Activated CD8-positive, alpha-beta memory T cell treated with anti-CD3 and anti-CD28 coated beads for 24 hours (primary cell): ENCODE data around the gene SMOC2.
A peak's percentile ranks its signal among the peaks of the same experiment; 100 is the strongest.
"Not testable (repeated sequence)": the region's sequence is repeated elsewhere in the genome, so short reads cannot be mapped to it uniquely, and the experiment has no call there.

Experiments used
- DNase-seq: peaks from one replicate; pipeline ENCODE4 v3.0.0-alpha.2; 2020

SMOC2 gene

DNA sequence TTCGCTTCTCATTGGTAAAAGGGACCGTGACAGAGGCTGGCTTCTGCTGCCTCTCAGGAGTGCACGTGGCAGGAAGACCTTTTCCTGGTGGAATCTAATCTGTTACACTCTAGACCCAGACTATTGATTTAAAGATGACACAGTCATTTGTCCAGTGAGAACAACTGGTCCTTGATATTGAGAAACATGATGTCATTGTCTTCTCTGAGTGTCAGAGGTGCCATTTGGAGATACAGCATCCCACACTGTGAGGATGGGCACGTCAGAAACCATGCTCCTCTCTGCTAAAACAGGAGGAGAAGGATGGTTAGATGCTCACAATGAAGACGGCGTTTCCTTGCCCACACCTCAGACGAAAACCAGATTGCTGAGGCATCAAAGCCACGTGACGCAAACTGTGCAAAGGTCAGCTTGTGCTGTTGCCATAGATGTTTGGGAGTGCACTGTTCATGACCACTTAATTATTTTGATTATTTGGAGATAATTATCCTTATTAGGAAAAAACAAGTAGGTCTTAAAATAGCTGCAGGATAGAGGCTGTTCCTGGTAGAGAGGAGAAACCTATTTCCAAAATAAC, 169.0 kb downstream of the SMOC2 start:
- no peak for DNase-seq

DNA sequence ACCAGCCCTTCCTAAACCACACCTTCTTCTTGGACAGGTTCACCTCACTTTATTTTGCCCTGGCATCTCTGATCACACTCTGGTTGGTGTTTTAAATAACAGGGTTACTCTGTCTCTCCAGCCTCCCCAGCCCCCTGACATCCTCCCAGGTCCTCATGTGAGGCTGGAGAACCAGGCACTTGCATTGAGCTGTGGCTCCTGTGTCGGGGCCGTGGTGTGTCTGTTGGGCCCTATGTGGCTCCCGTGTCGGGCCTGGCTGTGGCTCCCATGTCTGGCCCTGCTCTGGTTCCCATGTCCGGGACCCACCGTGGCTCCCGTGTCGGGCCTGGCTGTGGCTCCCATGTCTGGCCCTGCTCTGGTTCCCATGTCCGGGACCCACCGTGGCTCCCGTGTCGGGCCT, 170.0 kb downstream of the SMOC2 start:
- not testable (repeated sequence) for DNase-seq

DNA sequence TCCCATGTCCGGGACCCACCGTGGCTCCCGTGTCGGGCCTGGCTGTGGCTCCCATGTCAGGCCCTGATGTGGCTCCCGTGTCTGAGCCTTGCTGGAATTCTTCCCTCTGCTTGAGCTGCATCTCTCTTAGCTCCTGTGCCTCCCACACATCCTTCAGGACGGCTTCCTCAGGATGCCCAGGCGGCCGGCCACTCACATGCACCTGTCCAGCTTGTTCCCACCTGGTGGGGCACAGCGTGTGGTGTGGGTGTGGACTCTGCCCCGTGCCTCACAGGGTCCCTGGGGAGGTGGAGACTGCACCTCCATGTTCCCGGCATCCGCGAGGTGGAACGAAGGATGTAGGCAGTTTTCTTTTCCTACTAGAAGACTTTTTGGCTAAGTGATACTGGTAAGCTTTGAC, 170.7 kb downstream of the SMOC2 start:
- no peak for DNase-seq

DNA sequence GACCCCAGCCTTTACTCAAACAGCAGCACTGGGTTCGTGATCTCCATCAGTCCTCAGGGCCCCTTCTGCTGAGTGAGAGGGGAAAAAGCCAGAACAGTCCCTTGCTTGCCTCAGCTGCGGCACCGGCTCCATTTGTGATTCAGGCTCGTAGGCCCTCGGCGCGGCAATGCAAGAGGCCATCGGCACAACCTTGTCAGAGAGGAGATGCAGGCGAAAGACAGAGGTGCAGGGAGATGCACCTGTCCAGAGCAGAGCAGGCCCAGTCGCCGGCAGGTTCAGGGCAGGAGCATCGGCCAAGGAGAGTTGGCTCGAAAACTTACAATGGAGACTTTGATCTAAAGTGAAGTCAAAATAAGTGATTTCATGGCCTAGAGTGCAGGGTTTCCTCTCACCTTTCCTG, 171.6 kb downstream of the SMOC2 start:
- no peak for DNase-seq

DNA sequence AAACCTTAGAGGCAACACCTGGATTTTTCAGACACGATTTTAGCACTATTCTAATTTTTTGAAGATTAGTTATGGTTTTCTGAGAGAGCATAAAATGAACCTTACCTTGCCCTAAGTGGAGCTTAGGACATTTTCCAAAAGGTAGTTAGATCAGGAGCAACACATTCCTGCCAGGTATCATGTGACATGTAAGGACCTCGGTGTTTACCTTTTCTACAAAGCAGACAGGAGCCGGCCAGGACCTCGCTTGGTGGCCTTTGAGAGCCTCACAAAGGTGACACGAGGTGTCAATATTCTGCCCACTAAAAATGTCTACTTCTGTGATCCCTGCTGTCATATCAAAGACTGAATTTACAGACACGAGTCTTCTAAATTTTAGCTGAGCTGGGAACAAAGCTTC, 174.9 kb downstream of the SMOC2 start:
- DNase-seq, result no peak

DNA sequence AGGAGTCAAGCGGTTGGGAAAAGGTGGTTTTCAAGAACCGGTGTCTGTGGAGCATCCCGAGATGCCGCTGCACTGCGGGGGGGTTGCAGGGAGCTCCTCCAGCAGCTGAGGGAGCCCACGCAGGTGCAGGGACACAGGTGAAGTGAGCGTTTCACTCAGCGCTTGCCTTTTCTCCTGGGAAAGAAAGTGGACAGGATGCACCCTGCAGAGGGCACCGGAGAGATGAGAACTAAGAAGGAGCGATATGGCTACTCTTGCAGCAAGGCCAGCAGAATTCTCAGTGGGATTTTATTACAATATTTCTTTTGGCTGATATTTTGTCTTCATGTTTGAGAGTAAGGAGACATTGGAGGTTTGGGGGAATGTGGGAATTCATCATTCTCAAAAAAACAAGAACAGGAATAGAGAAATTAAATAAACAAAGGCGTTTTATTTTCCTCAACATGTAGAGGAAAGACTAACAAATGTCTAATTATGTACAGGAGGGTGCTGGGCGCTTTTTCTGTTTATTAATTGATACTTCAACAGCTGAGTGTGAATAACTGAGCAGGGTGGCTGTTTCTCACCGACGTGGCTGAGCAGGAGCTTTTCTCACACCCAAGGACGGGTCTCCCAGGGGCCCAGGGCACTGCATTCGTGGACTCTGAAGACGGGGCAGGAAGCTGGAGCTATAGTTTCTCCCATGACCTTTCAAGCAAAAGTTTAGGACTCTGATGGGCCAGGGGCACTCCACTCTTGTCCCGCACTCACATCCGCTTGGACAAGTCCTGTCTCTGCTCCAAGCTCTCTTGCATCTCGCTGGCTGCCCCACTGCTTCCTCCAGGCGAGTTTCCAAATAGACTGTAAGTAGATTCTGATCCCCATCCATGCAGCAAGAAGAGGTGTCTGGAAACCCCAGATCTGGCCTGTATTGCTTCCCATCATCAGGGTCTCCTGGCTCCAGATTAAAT, 176.1 kb downstream of the SMOC2 start:
- DNase-seq, result no peak

DNA sequence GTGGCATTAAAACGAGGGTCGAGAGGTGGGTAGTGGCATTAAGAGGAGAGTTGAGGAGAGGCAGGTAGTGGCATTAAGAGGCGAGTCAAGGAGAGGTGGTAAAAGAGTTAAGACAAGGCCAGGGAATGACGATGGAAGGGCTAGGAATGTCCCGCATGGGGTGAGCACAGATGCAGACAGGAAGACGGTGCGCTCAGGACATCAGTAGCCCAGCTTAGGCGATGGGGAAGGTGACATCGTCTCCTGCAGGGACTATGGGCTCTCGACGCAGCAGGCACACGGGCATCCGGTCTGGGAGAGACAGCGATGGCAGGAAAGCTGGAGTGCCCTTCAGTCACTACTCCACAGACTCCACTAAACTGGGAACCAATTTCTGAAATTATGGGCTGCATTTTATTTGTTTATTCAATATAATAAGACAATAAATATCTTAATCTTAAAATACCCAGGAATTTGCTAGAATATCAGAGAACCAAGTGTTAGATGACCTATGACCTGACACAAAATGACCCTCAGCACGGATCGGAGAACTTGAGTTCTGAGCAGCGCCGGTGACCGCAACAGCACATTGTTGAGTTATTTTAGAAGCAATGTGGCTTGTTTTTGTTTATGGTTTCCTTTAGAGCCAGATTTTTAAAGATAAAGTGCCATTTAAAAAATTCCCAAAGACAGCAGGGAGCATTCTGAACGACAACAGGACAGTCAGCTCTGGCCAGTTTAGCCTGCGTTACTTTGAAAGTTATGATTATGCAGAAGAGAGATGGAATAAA, 177.7 kb downstream of the SMOC2 start:
- no peak for DNase-seq

DNA sequence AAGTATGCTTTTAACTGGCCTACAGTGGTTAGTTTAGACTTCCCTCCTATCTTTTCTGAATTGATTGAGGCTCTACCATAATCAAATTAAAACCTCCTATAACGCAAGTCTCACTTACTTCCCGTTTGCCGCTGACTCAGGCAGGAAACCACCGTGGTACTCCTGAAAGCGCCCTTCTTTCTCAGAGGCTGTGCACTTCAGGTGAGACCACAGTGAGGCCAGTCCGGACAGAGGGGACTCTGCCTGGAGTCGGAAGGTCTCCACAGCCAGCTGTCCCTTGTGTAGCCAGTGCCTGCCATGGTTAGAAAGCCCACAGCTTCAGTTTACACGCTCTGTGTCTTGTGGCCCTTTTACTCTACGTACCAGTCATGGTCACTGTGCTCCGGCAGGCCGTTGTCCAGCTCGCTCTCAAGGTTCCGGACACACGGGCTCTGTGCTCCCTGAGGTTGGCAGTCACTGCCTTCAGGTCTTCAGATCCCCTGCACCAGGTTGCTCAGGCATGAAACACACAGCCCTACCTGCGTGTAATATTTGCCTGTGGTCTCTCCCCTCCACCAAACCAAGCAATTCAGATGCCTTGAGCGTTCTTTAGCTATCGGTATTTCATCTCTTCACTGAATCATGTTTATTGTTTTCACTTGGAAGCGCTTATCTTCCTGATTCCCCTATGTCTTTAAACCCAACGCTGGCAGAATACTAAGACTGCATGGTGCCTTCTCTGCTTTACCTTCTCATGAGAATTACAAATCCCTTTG, 178.8 kb downstream of the SMOC2 start:
- peak; percentile 58 for DNase-seq

DNA sequence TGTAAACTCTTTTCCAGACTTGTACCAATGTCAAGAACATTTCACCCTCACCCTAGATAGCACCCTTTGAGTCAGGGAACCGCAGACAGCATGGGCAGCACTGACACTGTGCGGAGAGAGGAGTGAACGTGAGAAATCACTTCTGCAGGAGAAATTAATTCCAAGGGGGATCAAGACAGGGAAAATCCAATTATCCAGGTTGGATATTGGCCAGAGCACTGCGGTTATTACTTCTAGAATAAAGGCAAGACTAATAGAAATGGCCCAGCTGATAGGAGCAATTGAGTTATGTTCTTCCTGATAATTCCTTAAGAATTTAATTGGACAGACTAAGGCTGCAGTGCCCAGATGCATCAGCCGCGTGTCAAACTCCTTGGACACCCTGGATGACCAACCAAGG, 179.6 kb downstream of the SMOC2 start:
- DNase-seq, result no peak

DNA sequence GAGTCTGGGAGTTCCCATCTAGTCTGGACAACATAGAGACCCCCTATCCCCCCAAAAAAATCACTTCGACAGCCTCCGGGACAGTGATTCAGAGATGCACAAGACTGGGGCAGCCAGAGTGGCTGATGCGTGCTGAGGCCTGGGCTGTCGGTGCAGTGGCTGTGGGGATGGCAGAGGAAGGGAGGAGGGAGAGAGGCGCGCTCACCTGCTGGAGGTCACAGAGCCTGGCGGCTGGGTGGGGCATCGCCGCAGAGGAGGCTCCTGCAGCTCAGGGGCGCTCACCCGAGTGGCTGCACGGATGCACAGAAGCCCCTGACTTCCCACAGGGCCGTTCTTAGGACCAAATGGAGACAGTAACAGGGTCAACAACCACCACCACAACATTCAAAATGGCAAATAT, 182.8 kb downstream of the SMOC2 start:
- no peak for DNase-seq

DNA sequence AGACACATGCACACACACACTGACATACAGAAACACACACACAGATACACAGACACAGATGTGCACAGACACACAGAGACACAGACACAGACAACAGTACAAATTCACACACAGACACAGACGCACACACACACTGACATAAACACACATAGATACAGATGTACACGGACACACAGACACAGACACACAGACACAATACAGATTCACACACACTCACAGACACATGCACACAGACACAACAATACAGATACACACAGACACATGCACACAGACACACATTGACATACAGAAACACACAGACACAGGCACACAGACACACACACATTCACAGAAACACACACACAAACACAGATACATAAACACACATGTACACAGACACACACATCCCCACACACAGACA, 183.6 kb downstream of the SMOC2 start:
- DNase-seq, result no peak

DNA sequence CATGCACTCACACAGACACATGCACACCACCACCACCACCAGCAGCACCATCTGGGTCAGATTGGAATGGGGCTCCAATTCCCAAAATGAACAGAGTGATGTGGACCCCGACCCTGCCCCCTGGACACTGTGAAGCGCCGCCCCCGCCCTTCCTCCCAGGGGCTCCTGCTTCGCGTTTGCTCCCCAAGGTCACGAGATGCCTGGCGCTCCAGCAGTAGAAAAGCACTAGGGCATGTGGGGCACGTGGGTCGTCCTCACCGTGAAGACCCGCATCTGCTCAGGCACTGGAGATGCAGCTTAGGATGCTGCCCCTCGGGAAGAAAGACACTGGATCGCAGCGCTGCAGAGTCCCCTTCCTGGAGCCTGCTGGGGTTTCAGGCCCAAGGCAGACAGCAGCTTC, 184.0 kb downstream of the SMOC2 start:
- no peak for DNase-seq

DNA sequence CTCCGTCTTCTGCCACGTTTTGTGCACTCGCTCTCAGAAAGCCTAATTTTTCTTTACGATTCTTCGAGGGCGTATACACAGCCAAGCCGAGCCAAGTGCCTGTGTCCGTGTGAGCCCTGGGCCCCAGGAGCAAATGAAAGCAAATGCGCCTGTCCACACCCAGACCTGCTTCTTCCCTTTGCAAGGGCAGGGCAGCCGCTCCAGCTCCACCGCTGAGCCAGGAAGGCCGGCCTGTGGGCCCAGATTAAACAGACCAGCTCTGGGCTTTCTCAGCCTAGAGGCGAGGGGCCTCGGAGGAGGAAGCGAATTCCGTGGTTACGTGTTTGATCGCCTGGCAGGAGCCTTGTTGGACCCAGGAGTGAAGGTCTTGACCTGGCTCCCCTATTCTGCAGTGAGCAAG, 184.6 kb downstream of the SMOC2 start:
- DNase-seq, result no peak

DNA sequence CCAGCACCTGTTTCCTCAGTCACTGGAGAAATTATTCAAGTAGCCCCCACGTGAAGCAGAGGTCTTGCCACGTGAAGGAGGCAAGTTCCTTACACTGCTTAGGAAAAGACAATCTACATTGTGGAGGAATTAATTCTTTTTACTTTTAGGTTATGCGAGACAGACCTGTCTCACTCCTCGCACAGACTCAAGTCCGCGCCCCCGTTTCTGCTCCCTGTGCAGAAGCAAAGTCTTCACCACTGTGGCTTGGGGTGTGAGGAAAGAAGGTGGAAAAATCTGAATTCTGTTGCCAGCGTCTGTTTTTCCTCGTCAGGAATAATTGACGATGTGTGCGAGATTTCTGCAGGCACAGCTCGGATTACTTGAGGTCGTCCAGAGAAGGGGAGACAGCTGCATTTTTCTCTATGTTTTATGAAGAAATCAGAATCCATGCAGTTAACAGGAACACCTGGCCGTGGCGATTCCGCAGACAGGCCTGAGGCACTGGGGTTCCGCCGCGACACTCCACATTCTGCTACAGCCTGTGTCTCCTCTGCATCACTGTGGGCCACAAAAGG, 185.1 kb downstream of the SMOC2 start:
- no peak for DNase-seq

DNA sequence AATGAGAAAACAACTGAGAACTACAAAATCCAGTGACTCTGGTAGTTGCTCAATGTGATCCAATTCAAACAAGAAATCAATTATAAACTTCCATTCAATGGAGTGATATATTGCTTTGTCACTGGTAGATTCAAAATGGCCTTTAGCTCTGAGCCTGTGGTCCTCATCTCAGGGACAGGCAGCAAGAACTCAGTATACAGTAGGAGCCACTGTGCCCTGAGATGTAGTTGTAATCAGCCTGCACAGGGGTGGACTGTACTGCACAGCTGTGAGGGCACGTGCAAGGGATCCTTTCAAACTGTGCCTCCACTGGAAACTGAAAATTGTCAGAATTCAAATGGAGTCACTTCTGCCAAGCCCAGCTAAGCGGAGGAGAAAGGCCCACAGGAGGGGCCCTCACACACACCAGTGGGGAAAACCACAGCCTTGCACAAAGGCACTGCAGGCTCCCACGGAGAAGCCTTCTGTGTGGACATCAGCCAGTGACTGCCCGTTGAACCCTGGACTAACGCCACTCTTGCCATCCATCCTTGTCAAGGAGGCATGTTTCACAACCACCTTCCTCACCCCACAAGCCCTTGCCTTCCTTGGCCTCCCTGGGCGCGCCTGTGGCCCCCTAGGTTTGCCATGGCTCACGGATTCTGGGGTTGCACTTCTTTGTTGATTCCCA, 186.7 kb downstream of the SMOC2 start:
- DNase-seq, result no peak

DNA sequence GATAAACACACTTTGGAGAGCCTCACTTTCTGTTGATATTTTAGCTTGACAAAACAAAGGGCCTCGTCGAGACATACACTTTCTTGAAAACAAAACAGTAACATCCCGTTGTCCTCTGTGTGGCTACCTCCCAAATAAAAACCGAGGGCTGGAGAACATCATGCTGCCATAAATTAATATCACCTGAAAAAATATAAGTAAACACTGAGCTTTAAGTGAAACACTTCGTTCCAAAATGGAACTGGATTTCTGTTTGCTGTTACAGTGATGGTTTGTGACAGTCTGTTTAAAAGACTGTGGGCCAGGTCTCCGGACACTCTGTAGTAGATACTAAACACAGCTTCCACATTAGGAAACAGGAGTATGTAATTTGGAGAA, 187.2 kb downstream of the SMOC2 start:
- DNase-seq, result no peak

DNA sequence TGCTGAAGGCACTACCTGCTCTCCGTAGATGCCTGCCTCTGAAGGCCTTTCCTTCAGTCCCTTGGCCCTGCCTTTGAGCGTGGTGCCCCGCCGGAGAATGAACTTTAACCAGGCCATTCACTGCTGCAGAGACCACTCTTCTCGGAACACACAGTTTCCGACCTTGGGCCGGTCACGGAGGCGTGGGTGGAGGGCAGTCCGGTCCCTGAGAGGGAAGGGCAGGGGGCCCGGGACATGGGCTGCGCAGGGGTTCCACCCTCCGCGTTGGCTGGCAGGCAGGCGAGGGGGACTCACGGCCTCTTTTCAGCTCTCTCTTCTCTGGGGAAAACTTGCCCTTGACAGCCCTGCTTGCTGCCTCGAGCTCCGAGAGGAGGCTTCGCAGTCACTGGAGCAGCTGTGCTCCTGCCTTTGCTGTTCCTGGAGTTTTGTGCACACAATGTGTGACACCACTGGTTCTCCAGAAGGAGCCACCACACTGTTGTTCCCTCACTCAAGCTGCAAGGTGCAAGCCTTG, 187.8 kb downstream of the SMOC2 start:
- no peak for DNase-seq

DNA sequence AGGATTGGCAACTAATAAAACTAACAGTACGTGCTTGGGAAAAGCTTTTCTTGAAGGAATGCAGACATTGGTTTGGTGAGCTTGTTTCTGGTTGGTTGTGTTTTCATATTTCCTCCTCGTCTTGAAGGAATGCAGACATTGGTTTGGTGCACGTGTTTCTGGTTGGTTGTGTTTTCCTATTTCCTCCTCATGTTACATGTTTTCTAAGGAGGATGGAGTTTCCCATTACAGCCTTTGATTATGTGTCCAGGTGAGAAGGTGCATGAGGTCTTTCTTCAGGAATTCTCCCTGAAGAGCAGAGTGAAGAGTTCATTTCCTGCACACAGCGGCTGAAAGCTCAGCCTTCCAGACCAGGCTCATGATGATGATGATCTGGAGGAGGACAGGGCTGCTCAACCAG, 190.6 kb downstream of the SMOC2 start:
- no peak for DNase-seq

DNA sequence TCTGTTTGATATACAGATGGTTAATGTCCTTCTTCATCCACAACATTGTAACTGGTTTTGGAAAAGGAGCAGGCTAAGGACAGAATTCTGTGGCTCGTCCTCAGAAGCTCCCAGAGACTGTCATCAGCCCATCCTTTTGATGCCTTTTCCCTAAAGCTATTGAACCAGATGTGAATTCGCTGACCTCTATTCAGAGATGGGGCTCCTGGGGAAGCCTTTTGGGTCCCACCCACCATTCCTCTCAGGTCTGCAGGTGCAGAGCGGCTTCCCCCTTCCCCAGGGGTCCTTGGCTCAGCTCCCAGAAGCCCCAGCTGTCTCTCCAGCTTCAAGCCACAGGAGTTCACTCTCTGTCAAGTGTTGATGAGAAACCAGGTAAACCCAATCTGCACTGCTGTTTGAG, 191.7 kb downstream of the SMOC2 start:
- no peak for DNase-seq

DNA sequence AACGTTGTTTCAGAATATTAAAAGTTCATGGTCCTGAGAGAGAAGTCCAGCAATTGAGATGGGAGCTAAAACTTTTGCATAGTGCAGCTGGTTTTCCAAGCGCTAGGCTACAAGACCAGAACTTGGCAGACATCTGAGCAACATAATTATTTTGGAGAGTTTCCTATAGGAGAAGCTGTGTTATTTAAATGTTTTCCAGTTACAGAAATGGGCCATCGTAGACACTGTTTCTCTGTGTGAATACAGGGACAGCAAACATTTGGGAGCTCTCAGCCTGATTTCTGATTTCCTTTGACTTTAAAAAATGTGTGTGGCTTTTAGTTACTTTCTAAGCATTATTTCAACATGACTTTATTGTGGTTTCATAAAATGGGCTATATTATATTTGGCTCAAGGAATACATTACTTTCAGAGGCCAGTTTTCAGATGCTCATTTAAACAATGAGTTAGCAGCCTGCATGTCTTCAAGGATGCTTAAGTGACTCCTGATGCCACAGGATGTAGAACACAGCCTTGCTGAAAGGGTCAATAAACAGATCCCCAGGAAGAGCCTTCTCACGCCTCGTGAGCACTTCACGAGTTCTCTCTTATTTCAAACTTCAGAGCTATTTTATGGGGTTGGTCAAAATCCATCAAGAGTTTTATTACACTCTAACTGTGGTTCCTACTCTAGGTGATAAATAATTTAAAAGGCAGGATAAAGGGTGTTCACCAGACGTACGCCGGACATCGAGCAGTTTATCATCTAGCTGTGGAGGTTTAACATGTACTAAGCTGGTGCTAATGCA, 193.8 kb downstream of the SMOC2 start:
- no peak for DNase-seq
